Panc1 (cell line): ENCODE data around the gene MYADM. TPM values are rescaled to one million over a fixed set of nuclear protein-coding genes. Genes with fewer than 3 reads are reported as not detected.

Source experiments
- ATAC-seq: fragments of 200-7000 bp; cut with Tn5 transposase; 2 replicates; pipeline ENCODE4 v1.9.1; 2020; ENCODE audit warnings: mild to moderate bottlenecking, moderate library complexity
- BruUV-seq: library from RNA; stranded (reverse); fragments of 400-500 nt; replicated peaks from 2 replicates; lab custom pipeline; 2021; lab: Mats Ljungman, UMichigan
- CTCF ChIA-PET: fragments of 300-600 bp; sonication (Branson Sonifier 250); formaldehyde crosslinking; loops from one replicate; lab custom pipeline; 2022; ENCODE audit warnings: antibody characterized with exemption; lab: Charles Lee
- POLR2A ChIA-PET: fragments of 300-600 bp; sonication (Branson Sonifier 250); formaldehyde crosslinking; loops from one replicate; lab custom pipeline; 2022; ENCODE audit warnings: antibody characterized with exemption; lab: Charles Lee
- DNase-seq: peaks from one replicate; pipeline ENCODE4 v3.0.0-alpha.2; 2010; ENCODE audit warnings: low read depth, low spot score
- H3K27ac ChIP-seq: 2 replicates; pipeline ENCODE4 v1.5.1; 2011; ENCODE audit warnings: mild to moderate bottlenecking, low read length, inconsistent platforms
- H3K27me3 ChIP-seq: fragments of 200-500 bp; sonication (Bioruptor generic); 2 replicates; pipeline ENCODE4 v1.6.0; 2014; ENCODE audit warnings: low read length, inconsistent platforms; ENCODE audit not compliant: control insufficient read depth, insufficient read depth
- H3K36me3 ChIP-seq: fragments of 200-500 bp; sonication (Bioruptor generic); 2 replicates; pipeline ENCODE4 v1.5.1; 2014; ENCODE audit warnings: inconsistent platforms, mild to moderate bottlenecking, low read length, moderate library complexity; ENCODE audit not compliant: control insufficient read depth, insufficient read depth
- H3K4me1 ChIP-seq: 2 replicates; pipeline ENCODE4 v1.5.1; 2011; ENCODE audit warnings: inconsistent platforms, mild to moderate bottlenecking, low read length, moderate library complexity; ENCODE audit not compliant: control insufficient read depth, insufficient read depth
- H3K4me3 ChIP-seq, 2 experiments: 2 replicates each; pipeline ENCODE4 v1.5.1; 2011 to 2012; ENCODE audit warnings: low read depth in 2 of 2, low read length in 2 of 2, mild to moderate bottlenecking in 2 of 2, inconsistent platforms in 1 of 2, moderate library complexity in 1 of 2
- H3K9me3 ChIP-seq: fragments of 200-500 bp; sonication (Bioruptor generic); 2 replicates; pipeline ENCODE4 v1.5.1; 2014; ENCODE audit warnings: low read depth, mild to moderate bottlenecking, inconsistent platforms, low read length, moderate library complexity; ENCODE audit not compliant: control insufficient read depth, insufficient read depth
- CTCF ChIP-seq: fragments of 450-650 bp; IDR thresholded peaks from 2 replicates; pipeline ENCODE4 v1.5.1; 2017; ENCODE audit warnings: mild to moderate bottlenecking
- POLR2AphosphoS5 ChIP-seq: IDR thresholded peaks from 2 replicates; pipeline ENCODE4 v1.6.1; 2012; ENCODE audit warnings: mild to moderate bottlenecking, low read depth, low read length, moderate library complexity
- REST ChIP-seq, 2 experiments: IDR thresholded peaks; 2 replicates each; pipeline ENCODE4 v1.6.1; 2011 to 2012; ENCODE audit warnings: low read depth in 2 of 2, control low read depth in 1 of 2, low read length in 1 of 2, mild to moderate bottlenecking in 1 of 2, moderate library complexity in 1 of 2; ENCODE audit not compliant: insufficient read depth in 1 of 2
- SIN3A ChIP-seq: IDR thresholded peaks from 2 replicates; pipeline ENCODE4 v1.6.1; 2012; ENCODE audit warnings: low read depth, mild to moderate bottlenecking, low read length, moderate library complexity, borderline replicate concordance; ENCODE audit not compliant: insufficient read depth
- TCF7L2 ChIP-seq: IDR thresholded peaks from 2 replicates; pipeline ENCODE4 v1.6.1; 2011; ENCODE audit warnings: mild to moderate bottlenecking, low read depth, low read length, inconsistent platforms
- in situ Hi-C: cut with HindIII; loops from 2 replicates; pipeline ENCODE4 v1.10.0; 2016; ENCODE audit warnings: low sequenced_read_pairs, low pct_unique_long_range_greater_than_20kb
- intact Hi-C: fragments of 100-400 bp; cut with micrococcal nuclease; formaldehyde crosslinking; loops from one replicate; pipeline ENCODE4 v1.10.0; 2022; ENCODE audit not compliant: unreplicated experiment
- total RNA-seq: library from RNA; stranded (reverse); gene quantifications from one replicate; pipeline ENCODE4 v1.2.1, GENCODE V29; 2021; ENCODE audit not compliant: unreplicated experiment

The MYADM gene
- total RNA-seq, 1 experiment from 2014 or later, result 469 TPM

GRCh38 chr19:53912653-53913052 is 45.0 kb downstream of the MYADM start:
- ATAC-seq (no peak), DNase-seq (no peak)
- in situ Hi-C loops, result loop anchor here (25.0 kb wide), 1 partner anchor 125 kb away; no protein-coding TSS in a partner anchor
- Histone ChIP-seq H3K27ac (no peak overlapping the region), H3K36me3 (no peaks in the 10 kb centered on the region), H3K27me3 (no peaks in the 10 kb centered on the region), H3K4me3 (no peak overlapping the region), H3K4me1 (peaks cover 10% of the 10 kb centered on the region), H3K9me3 (no peaks in the 10 kb centered on the region)
- no TSS peak for BruUV-seq
- TF ChIP-seq SIN3A (no peak), CTCF (peak; percentile 84), TCF7L2 (no peak)
- intact Hi-C loops, result no loop called here
- ChIA-PET POLR2A (no interaction called here), CTCF (interaction anchor here (0.9 to 1.2 kb wide), 3 partner anchors 24 to 120 kb away, joined by 3 read pairs; no protein-coding TSS in a partner anchor)

GRCh38 chr19:53915000-53915399 is 47.3 kb downstream of the MYADM start:
- no peak for TF ChIP-seq TCF7L2
- no peak for TF ChIP-seq SIN3A
- no peak for TF ChIP-seq REST (IDR thresholded peaks at IDR 0.05; ENCODE audit: insufficient read depth in 1 of 2, low read depth in 2 of 2, low read length in 1 of 2)
- TF ChIP-seq CTCF, result no peak
- no peak for TF ChIP-seq POLR2AphosphoS5
- H3K4me3 ChIP-seq, result no peak overlapping the region
- no peaks in the 10 kb centered on the region for H3K27me3 ChIP-seq
- intact Hi-C loops, result no loop called here
- CTCF ChIA-PET, result interaction anchor here (0.6 kb wide), 1 partner anchor 254 kb away, joined by 4 read pairs; no protein-coding TSS in a partner anchor
- ATAC-seq, result peak; percentile 59; the same call in 1 of the 2 replicates
- in situ Hi-C loops, result loop anchor here (25.0 kb wide), 1 partner anchor 122 kb away; no protein-coding TSS in a partner anchor
- DNase-seq, result no peak
- no peaks in the 10 kb centered on the region for H3K4me1 ChIP-seq
- H3K27ac ChIP-seq, result no peak overlapping the region
- H3K36me3 ChIP-seq, result no peaks in the 10 kb centered on the region
- no peaks in the 10 kb centered on the region for H3K9me3 ChIP-seq
- POLR2A ChIA-PET, result interaction anchor here (1.0 kb wide), 1 partner anchor 84 kb away, joined by 3 read pairs; no protein-coding TSS in a partner anchor
- no TSS peak for BruUV-seq
